NCI-H2227 (cell line): ENCODE data around the gene BCL2.

Source experiments
- DNase-seq: peaks from one replicate; lab custom pipeline; 2025; ENCODE audit not compliant: unreplicated experiment; lab: John Stamatoyannopoulos, UW

BCL2 gene

GRCh38 chr18:63126134-63127069 is 193.2 kb downstream of the BCL2 start:
- DNase-seq, result no peak

- DNase-seq, result no peak
These were observed 198.9 kb downstream of the BCL2 start for GRCh38 chr18:63120620-63121019.

GRCh38 chr18:63119647-63120046 is 199.9 kb downstream of the BCL2 start:
- DNase-seq, result no peak

- no peak for DNase-seq
These were observed 205.5 kb downstream of the BCL2 start for GRCh38 chr18:63113899-63114565.

GRCh38 chr18:63112706-63113105 is 206.9 kb downstream of the BCL2 start:
- DNase-seq, result no peak

GRCh38 chr18:63111671-63112402 is 207.7 kb downstream of the BCL2 start:
- no peak for DNase-seq

GRCh38 chr18:63109802-63110201 is 209.8 kb downstream of the BCL2 start:
- DNase-seq, result no peak

GRCh38 chr18:63109022-63109421 is 210.5 kb downstream of the BCL2 start:
- DNase-seq, result no peak

- DNase-seq, result no peak
These were observed 211.6 kb downstream of the BCL2 start for GRCh38 chr18:63107931-63108330.

GRCh38 chr18:63107171-63107845 is 212.3 kb downstream of the BCL2 start:
- DNase-seq, result peak; percentile 16

- DNase-seq, result no peak
These were observed 212.8 kb downstream of the BCL2 start for GRCh38 chr18:63106727-63107126.

- no peak for DNase-seq
These were observed 213.8 kb downstream of the BCL2 start for GRCh38 chr18:63105636-63106316.

- no peak for DNase-seq
These were observed 214.7 kb downstream of the BCL2 start for GRCh38 chr18:63104868-63105267.

GRCh38 chr18:63102941-63103744 is 216.4 kb downstream of the BCL2 start:
- DNase-seq, result no peak

- DNase-seq, result no peak
These were observed 218.9 kb downstream of the BCL2 start for GRCh38 chr18:63100630-63101055.

GRCh38 chr18:63099848-63100629 is 219.5 kb downstream of the BCL2 start:
- no peak for DNase-seq

GRCh38 chr18:63099091-63099840 is 220.3 kb downstream of the BCL2 start:
- DNase-seq, result no peak
